ENCODE data around the gene LRRC53. TPM values are rescaled to one million over a fixed set of nuclear protein-coding genes. Genes with fewer than 3 reads are reported as not detected.
A peak's percentile ranks its signal among the peaks of the same experiment; 100 is the strongest.

Gene LRRC53, protein sequence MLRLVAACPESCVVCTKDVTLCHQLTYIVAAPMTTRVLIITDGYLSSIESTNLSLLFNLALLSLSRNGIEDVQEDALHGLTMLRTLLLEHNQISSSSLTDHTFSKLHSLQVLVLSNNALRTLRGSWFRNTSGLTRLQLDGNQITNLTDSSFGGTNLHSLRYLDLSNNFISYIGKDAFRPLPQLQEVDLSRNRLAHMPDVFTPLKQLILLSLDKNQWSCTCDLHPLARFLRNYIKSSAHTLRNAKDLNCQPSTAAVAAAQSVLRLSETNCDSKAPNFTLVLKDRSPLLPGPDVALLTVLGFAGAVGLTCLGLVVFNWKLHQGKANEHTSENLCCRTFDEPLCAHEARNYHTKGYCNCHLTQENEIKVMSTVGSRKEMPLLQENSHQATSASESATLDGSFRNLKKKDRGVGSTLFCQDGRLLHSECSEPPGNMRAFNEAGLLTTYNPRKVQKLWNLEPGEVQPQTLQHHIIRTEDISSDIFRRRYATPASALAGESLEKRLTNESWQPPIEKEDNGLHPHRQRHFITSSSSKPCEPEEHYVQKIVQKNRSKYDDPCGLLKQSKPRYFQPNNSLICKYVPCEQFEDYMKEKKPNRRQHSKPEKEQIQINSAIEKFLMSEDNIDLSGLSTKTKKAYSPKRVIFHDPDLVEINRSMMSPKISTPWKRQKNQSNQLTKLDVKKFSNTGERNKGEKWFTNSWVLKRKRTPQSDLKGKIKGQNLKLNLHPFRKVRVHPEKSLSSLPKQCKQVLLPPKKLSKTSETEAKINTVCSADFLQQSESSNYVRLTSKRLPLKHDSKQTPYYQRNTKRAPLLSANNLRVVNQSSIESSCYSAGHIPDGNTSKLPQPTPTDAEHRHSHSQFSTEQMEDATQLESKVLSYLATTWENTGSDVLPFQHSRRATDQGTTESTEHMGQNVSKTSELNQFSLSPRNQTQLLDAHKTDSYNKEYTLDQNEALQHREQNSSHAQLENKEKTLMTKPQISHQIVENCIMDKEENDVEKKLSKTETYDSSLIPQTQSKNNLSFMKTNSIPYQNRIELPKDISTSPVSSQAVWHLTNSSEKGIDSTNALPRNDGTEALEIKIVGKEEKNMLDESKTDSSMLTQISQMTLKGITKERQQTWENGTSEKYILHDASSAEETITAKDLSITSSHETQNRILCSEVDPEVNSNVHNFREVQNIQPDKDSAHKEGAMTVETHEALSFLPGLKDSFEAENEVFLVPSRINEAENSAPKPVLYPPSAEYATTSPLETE
- polyA plus RNA-seq (2013, experiment 1 of 2; ENCODE audit: insufficient read length), result not detected
- polyA plus RNA-seq (2013, experiment 2 of 2; ENCODE audit: insufficient read length), result not detected

DNA sequence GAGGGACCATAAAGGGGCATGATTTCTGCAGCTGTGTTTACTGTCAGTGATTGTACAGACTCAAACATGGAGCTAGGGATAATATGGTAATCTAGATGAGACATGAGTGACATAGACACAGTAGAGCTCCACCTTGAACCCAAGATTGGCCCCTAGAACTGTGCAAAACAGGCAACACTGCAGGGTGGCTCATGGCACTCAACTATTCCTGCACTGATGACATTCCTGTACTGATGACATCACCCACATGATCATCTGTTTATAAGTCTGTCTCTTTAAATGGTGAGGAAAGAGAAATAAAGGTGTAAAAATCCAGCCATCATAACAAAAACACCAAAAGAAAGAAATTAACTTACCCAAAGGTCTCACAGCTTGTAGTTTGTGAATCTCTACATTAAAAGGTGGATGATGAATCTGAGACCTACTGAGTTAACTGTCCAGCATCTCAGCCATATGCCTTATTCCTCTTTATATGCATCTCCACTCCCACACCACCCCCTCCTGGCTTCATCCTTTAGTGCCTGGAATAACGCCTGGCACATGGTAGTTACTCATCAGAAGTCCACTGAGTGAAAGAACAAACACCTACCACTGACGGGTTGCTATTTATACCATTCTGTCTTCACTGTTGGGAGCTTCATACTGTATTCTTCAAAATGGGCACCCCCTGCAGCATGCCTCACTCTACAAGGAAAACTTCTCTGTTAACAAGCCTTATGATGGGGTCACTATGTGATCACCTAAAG lies at the start of gene LRRC53:
TSS of gene LRRC53 (minus strand) at position 442 of the 746 bp plus-strand sequence. CDS start 29,262 bp downstream, outside the sequence.
- no peak for DNase-seq

DNA sequence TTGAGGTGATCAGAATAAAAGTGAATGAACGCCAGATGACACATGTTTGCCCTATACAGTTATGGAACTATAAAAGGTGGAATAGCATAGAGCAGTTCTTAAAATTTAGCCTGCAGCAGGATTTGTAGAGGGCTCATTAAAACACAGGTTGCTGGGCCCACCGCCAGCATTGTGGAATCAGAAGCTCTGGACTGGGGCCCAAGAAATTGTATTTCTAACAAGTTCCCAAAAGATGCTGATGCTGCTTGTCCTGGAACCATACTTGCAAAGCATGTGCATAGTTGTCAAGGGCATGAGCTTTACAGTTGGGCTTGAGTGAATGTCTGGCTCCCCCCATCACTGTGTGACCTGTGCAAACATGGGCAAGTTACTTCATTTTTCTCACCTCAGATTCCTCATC lies 37.5 kb upstream of the LRRC53 start:
- no peak for DNase-seq

DNA sequence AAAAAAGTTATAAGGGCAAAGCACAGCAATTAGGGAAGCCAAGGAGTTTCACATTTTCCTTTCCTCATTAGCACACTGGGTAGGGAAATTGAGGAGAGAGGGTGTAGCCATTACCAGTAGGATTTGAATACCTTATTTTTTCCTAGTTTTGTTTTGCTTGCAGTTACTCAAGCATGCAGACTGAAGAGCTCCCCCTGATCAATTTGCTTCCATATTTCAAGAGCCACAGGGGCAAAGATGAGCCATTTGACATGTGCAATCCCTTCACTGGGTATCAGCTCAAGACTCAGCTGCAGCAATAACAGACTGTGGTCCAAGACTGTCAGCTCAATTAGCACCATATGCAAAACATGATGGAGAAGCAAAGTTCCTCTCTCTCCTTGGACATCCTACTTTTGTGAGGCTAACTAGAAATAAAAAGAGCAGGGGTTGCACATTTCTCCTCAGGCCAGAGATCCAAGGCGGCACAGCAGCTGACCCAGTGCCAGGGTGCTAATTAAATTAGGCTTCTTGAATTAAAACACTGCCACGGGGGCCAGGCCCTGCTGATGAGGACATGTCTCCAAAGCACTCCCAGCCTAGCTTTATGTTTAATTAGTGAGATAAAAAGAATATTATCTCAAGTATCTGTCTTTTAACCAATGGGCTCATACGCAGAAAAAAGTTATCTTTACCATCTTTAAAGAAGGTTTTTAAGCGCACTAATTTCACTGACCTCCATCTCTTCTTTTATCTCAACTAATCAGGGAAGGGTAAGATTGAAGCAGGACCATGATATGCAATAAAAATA lies 36.7 kb upstream of the LRRC53 start:
- DNase-seq, result no peak

GRCh38 chr1:74545821-74546220 lies 33.4 kb upstream of the LRRC53 start:
- DNase-seq, result no peak

DNA sequence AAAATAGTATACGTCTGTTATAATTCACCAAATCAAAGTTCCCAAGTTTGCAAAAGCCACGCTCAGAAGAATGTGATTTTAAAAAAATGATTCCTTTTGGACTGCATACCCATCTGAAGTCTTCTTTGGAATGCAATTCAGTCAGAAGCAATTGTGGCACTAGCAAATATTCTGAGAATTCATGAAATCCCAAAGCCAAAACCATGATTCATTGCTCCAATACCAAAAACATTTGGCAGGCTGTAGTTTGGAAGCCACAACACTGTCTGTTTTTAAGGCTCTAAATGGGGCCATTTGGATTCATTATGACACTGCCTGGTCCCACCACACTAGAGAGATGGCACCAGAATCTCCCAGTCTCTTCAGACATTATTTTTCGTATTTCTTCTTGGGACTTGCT lies 21.8 kb upstream of the LRRC53 start:
- peak; percentile 34 for DNase-seq

GRCh38 chr1:74531796-74532195 lies 19.4 kb upstream of the LRRC53 start:
- DNase-seq, result no peak

- no peak for DNase-seq
These were observed 18.5 kb upstream of the LRRC53 start for GRCh38 chr1:74530892-74531291.

GRCh38 chr1:74528123-74528522 lies 15.7 kb upstream of the LRRC53 start:
- DNase-seq, result no peak

DNA sequence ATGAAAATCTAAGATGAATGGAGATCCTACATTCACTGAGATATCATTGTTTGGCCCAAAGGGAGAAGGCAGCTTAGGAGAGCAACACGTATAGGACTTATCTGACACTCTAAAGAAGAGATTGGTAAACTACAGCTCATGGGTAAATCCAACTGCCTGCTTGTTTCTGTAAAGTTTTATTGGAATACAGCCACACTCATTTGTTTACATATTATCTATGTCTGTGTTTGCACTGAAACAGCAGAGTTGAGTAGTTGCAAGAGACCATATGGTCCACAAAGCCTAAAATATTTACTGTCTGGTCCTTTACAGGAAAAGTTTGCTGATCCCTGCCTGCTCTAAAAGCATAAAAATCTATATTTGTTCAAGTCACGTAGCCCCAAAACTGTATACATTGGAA lies 14.3 kb upstream of the LRRC53 start:
- no peak for DNase-seq

DNA sequence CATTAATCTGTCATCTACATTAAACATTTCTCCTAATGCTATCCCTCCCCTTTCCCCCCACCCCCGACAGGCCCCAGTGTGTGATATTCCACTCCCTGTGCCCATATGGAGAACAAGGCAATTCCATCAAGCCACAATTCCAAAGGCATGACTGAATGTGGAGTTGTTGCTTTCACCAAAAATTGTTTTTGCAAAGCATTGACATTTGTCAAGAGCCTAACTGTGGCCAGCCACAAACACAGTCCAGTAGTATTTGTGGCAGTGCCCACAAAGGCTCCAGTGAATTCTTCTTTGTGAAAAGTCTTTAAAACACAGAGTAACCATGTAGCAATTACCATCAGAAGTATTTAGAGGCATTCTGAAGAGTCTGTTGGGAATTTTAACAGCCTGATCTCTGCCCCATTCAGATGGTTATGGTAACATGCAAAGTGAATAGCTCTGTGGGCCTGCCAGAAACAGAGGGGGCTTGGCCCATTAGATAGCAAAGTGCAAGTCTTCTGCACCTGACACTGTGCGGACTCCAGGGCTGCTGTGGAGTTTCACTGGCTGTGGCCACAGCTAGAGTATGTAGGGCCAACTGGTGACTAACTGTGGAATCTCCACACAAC lies 11.6 kb upstream of the LRRC53 start:
- DNase-seq, result no peak

- no peak for DNase-seq
These were observed 9.7 kb upstream of the LRRC53 start for GRCh38 chr1:74522148-74522547.

GRCh38 chr1:74517599-74518051 lies 5.2 kb upstream of the LRRC53 start:
- DNase-seq, result no peak

GRCh38 chr1:74513411-74514300 lies 1.2 kb upstream of the LRRC53 start:
- DNase-seq, result no peak

- no peak for DNase-seq
These were observed 4.0 kb downstream of the LRRC53 start for GRCh38 chr1:74508449-74508848.

GRCh38 chr1:74505928-74506710 lies 6.3 kb downstream of the LRRC53 start:
- DNase-seq, result no peak

DNA sequence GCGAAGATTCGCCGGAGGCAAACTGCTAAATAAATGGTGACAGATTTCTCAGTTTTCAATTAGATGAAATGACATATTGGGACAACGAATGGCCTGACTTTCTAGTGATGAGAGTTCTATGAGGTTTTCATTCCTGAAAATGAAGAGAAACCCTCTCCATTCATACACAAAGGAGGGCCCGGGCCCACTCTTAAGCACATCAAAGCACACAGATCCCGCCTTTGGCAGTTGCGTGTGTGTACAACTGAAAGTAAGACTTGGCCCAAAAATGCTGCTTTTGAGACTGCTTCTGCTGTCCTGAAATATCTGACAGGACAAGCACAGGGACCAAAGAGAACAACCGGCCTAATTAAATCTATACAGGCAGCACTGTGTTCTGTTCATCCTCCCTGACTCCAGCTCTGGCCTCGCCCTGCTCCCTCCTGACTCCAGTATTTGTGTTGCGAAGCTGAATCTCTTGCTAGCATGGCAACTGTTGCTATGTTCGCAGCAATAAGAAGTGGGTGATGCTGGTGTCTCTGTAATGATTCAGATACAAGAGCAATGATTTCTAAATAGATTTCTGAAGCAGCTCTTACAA lies 7.4 kb downstream of the LRRC53 start:
- DNase-seq, result no peak

DNA sequence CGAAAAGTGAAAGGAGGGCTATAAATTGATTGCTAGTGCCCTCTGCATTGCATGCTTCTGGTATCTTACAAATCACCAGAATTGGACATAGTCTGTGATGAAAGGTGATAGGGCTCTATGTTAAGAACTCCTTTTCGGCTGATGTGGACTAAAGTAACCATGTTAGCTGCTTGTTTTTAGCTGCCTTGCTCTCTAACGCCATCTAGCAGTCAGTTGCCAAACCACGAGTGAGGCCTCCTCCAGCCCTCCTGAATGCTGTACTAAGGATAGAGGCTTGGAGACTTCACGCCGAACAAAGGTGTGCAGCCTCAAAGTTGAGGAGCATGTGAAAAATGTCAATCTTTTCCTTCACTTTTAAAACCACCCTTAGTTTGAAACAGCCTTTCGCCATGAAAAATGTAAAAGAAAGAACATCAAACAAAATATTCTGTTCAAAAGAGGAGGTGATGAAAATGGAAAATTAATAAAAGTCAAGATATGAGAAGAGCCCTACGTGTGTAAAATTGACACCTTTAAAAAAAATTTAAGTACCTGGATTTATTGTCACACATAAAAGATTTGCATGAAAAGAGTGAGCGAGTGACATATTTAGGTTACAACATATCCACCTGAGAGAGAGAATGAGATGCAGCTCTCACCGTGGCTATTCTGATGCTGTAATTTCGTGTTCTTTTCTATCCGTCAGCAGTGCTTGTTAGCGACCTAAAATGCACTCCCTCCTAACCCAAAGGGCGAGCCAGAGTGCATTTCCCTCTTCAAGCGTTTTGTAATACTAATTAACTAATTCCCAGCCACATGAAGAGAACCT lies 8.1 kb downstream of the LRRC53 start:
- DNase-seq, result peak; percentile 46

Data from fibroblast of skin of back (primary cell).